HG03045 (cell line): ENCODE results near the gene RTL1.

Experiments used
- ATAC-seq: cut with Tn5 transposase; IDR thresholded peaks from one replicate; pipeline ENCODE4 v1.9.1; 2021; ENCODE audit warnings: mild to moderate bottlenecking, moderate library complexity; ENCODE audit not compliant: unreplicated experiment

RTL1 gene

GRCh38 chr14:100867631-100868315 lies 35.7 kb downstream of the RTL1 start:
- no peak for ATAC-seq

GRCh38 chr14:100866666-100867630 lies 36.6 kb downstream of the RTL1 start:
- no peak for ATAC-seq

GRCh38 chr14:100865682-100866591 lies 37.6 kb downstream of the RTL1 start:
- no peak for ATAC-seq

GRCh38 chr14:100864960-100865681 lies 38.4 kb downstream of the RTL1 start:
- ATAC-seq = no peak

GRCh38 chr14:100864206-100864605 lies 39.3 kb downstream of the RTL1 start:
- ATAC-seq = no peak

- ATAC-seq = no peak
Observed at GRCh38 chr14:100862793-100863192, 40.7 kb downstream of the RTL1 start.

- ATAC-seq = no peak
Observed at GRCh38 chr14:100862277-100862676, 41.2 kb downstream of the RTL1 start.

- ATAC-seq = no peak
Observed at GRCh38 chr14:100861937-100862247, 41.6 kb downstream of the RTL1 start.

GRCh38 chr14:100861188-100861936 lies 42.2 kb downstream of the RTL1 start:
- no peak for ATAC-seq

GRCh38 chr14:100860556-100861187 lies 42.9 kb downstream of the RTL1 start:
- no peak for ATAC-seq

- no peak for ATAC-seq
Observed at GRCh38 chr14:100859781-100860180, 43.7 kb downstream of the RTL1 start.

GRCh38 chr14:100858838-100859220 lies 44.7 kb downstream of the RTL1 start:
- ATAC-seq = no peak

GRCh38 chr14:100857923-100858837 lies 45.3 kb downstream of the RTL1 start:
- ATAC-seq = no peak

- no peak for ATAC-seq
Observed at GRCh38 chr14:100857233-100857922, 46.1 kb downstream of the RTL1 start.

- no peak for ATAC-seq
Observed at GRCh38 chr14:100856056-100856950, 47.2 kb downstream of the RTL1 start.

- no peak for ATAC-seq
Observed at GRCh38 chr14:100855256-100855930, 48.1 kb downstream of the RTL1 start.
